Fibroblast of pulmonary artery (primary cell): ENCODE measurements around the gene RAB40C.

ENCODE experiments used
- DNase-seq: peaks from one replicate; pipeline ENCODE4 v3.0.0-alpha.2; 2010; ENCODE audit warnings: low read depth
- H3K4me3 ChIP-seq: replicated peaks from 2 replicates; pipeline ENCODE4 v1.5.1; 2011; ENCODE audit warnings: low read depth, mild to moderate bottlenecking, control low read depth, low read length, moderate library complexity
- CTCF ChIP-seq: IDR thresholded peaks from 2 replicates; pipeline ENCODE4 v1.5.1; 2011; ENCODE audit warnings: mild to moderate bottlenecking, control low read depth, low read length, inconsistent platforms; ENCODE audit errors: missing control alignments

RAB40C gene

GRCh38 chr16:620700-621525 is 31.0 kb downstream of the RAB40C start:
- H3K4me3 ChIP-seq: no peak overlapping the region
- DNase-seq: no peak
- no peak for TF ChIP-seq CTCF

DNA sequence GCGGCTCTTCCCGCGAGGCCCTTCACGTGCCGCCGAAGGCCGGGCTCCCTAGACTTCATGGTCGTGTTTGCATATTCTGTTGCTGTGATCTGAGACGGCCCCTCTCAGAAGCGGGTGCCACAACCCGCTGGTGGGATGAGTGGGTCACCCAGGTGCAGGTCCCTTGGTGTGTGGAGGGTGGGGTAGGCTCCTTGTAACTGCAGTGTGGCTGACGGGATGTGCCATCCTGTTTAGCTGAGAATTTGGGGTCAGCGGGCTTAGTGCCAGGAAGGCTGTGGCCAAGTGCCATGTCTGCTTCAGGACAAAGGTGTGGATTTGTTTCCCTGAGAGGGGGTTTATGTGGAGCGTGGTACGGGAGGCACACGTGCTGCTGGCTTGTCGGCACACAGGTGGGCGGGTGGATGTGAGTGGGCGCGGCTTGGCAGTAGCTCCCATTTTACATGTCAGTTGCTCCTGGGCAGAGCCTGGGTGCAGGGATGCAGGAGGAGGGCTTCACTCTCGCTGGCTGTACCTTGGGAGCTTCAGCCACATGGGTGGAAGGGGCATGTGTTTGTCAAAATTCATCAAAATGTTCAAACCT is 31.8 kb downstream of the RAB40C start:
- DNase-seq: no peak
- H3K4me3 ChIP-seq: no peak overlapping the region
- no peak for TF ChIP-seq CTCF

GRCh38 chr16:622920-623280 is 33.0 kb downstream of the RAB40C start:
- TF ChIP-seq CTCF: no peak
- H3K4me3 ChIP-seq: no peak overlapping the region
- DNase-seq: no peak

GRCh38 chr16:624526-625070 is 34.7 kb downstream of the RAB40C start:
- H3K4me3 ChIP-seq: no peak overlapping the region
- no peak for DNase-seq
- TF ChIP-seq CTCF: no peak

- H3K4me3 ChIP-seq: no peak overlapping the region
- no peak for TF ChIP-seq CTCF
- DNase-seq: no peak
These were observed 35.5 kb downstream of the RAB40C start for GRCh38 chr16:625117-625976.

- H3K4me3 ChIP-seq: no peak overlapping the region
These were observed 36.3 kb downstream of the RAB40C start for GRCh38 chr16:625977-626765.

More at GRCh38 chr16:625977-626765, 36.3 kb downstream of the RAB40C start:
- no peak for TF ChIP-seq CTCF
- DNase-seq: no peak
